HAP-1 (cell line): ENCODE results near the gene CAPN2.
A peak's percentile ranks its signal among the peaks of the same experiment; 100 is the strongest.

Experiments
- DNase-seq, 2 experiments: peaks; one replicate each; pipeline ENCODE4 v3.0.0-alpha.2; 2016 to 2020; ENCODE audit warnings: low spot score in 2 of 2
- H3K27me3 ChIP-seq: fragments of 250-450 bp; sonication (Bioruptor Pico); 2 replicates; pipeline ENCODE4 v1.5.1; 2020; ENCODE audit warnings: low read depth, mild to moderate bottlenecking, moderate library complexity
- H3K36me3 ChIP-seq: fragments of 250-450 bp; sonication (Bioruptor Pico); replicated peaks from 2 replicates; pipeline ENCODE4 v1.5.1; 2020; ENCODE audit warnings: mild to moderate bottlenecking
- H3K4me1 ChIP-seq: fragments of 250-450 bp; sonication (Bioruptor Pico); 2 replicates; pipeline ENCODE4 v1.5.1; 2020; ENCODE audit warnings: mild to moderate bottlenecking
- H3K4me3 ChIP-seq: fragments of 250-450 bp; sonication (Bioruptor Pico); 2 replicates; pipeline ENCODE4 v1.5.1; 2020; ENCODE audit warnings: mild to moderate bottlenecking, moderate library complexity
- H3K9me3 ChIP-seq: fragments of 250-450 bp; sonication (Bioruptor Pico); 2 replicates; pipeline ENCODE4 v1.5.1; 2020; ENCODE audit warnings: mild to moderate bottlenecking, moderate library complexity
- in situ Hi-C: fragments of 300-500 bp; cut with MboI; formaldehyde crosslinking; loops from 3 replicates; pipeline ENCODE4 v1.14.3; 2020; ENCODE audit warnings: low sequenced_read_pairs, inconsistent platforms, mixed read lengths

CAPN2 gene

GRCh38 chr1:223707256-223708000 lies 4.9 kb upstream of the CAPN2 start:
- no peaks in the 10 kb centered on the region for H3K9me3 ChIP-seq
- no peak overlapping the region for H3K4me3 ChIP-seq
- DNase-seq: no peak
- peaks cover 7% of the 10 kb centered on the region for H3K4me1 ChIP-seq
- H3K27me3 ChIP-seq: no peaks in the 10 kb centered on the region
- in situ Hi-C loops: no loop called here
- no peaks in the 10 kb centered on the region for H3K36me3 ChIP-seq

DNA sequence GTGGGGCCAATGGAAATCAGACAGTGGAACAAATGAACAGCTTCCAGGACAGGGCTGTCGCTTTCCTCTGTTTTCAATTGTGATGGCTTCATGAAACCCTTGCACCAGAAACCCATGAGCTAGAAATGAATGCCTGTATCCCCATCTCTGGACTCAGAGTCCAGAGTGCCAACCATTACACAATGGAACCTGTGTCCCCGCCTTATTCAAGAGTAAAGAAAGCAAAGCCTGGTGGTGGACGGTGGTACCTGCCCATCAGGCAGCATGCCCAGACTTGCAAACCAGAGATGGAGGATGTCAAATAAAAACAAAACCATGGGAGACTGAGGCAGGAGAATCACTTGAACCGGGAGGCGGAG lies 4.4 kb upstream of the CAPN2 start:
- H3K27me3 ChIP-seq: no peaks in the 10 kb centered on the region
- no peaks in the 10 kb centered on the region for H3K9me3 ChIP-seq
- in situ Hi-C loops: no loop called here
- H3K4me1 ChIP-seq: peaks cover 7% of the 10 kb centered on the region
- DNase-seq: no peak
- no peak overlapping the region for H3K4me3 ChIP-seq
- no peaks in the 10 kb centered on the region for H3K36me3 ChIP-seq

DNA sequence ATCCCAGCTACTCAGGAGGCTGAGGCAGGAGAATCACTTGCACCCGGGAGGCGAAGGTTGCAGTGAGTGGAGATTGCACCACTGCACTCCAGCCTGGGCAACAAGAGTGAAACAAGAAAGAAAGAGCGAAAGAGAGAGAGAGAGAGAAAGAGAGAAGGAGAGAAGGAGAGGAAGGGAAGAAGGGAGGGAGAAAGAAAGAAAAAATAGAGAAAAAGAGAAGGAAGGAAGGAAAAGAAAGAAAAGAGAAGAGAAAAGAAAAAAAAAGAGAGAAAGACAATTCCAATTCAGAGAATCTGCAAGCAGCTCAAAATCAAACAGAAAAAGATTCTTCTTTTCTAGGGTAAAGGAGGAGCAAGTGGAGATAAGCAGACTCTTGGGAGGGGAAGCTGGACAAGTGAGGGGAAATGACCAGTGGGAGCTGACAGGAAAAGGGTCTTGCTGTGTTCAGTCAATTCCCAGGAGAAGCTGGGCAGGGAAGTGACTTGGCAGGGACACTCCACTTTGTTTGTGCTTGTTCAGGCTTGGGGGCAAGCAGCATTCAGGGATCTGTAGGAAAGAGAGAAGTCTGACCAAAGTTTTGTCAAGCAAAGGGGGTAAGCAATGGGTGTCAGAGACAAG lies 3.6 kb upstream of the CAPN2 start:
- Histone ChIP-seq H3K36me3 (no peaks in the 10 kb centered on the region), H3K27me3 (no peaks in the 10 kb centered on the region), H3K9me3 (no peaks in the 10 kb centered on the region), H3K4me1 (peaks cover 7% of the 10 kb centered on the region), H3K4me3 (no peak overlapping the region)
- no peak for DNase-seq
- in situ Hi-C loops: no loop called here

- peaks cover 13% of the 10 kb centered on the region for H3K4me1 ChIP-seq
These were observed 2.7 kb upstream of the CAPN2 start for GRCh38 chr1:223709598-223709997.

DNA sequence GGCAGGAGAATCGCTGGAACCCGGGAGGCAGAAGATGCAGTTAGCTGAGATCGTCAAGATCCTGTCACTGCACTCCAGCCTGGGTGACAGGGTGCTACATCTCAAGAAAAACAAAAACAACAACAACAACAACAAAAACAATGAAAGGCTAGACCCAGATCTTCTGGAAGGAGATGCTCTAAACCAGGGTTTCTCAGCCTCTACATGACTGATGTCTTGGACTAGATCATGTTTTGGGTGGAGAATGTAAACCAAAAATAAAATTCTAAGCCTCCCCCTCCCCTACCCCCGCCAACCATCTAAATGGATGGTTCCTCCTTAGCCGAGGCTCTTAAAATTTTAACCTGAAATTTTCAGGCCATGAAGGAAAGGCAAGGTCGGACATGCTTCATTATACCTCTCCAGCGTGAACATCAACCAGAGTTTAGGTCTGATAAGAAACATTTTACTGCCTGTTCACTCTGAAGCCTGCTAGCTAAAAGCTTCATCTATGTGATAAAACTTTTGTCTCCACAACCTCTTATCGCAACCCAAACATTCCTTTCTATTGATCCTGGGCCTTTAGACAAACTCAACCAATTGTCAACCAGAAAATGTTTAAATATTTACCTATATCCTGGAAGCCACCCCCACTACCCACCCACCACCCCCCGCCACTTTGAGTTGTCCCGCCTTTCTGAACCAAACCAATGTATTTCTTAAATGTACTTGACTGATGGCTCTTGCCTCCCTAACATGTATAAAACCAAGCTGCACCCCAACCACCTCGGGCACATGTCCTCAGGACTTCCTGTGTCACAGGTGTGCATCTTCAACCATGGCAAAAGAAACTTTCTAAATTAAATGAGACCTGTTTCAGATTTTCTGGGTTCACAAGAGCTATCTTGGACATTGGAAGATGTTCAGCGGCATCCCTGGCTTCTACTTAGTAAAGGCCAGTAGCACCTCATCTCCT lies 1.9 kb upstream of the CAPN2 start:
- no peaks in the 10 kb centered on the region for H3K36me3 ChIP-seq
- no peak overlapping the region for H3K4me3 ChIP-seq
- H3K27me3 ChIP-seq: no peaks in the 10 kb centered on the region
- in situ Hi-C loops: no loop called here
- no peaks in the 10 kb centered on the region for H3K9me3 ChIP-seq
- peaks cover 21% of the 10 kb centered on the region for H3K4me1 ChIP-seq
- DNase-seq: no peak

More at GRCh38 chr1:223709598-223709997, 2.7 kb upstream of the CAPN2 start:
- in situ Hi-C loops: no loop called here
- Histone ChIP-seq H3K9me3 (no peaks in the 10 kb centered on the region), H3K4me3 (no peak overlapping the region), H3K27me3 (no peaks in the 10 kb centered on the region), H3K36me3 (no peaks in the 10 kb centered on the region)
- DNase-seq: peak in 1 of 2 experiments; percentile 25

DNA sequence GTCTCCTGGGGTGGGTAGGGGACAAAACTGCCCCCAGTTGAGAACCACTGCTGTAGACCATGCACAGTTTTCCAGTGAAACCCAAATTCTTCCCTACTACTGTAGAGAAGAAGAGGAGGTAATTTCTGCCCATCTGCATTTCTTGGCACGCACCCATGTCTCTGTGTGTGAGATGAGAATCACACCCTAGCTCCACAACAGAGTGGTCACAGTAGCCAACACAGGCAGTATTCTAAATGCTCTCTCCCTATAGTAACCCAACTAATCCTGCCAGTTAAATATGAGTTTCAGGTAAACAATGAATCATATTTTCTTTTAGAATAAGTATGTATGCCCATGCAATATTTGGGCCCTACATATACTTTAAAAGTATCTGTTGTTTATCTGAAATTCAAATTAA lies 1.2 kb upstream of the CAPN2 start:
- Histone ChIP-seq H3K9me3 (no peaks in the 10 kb centered on the region), H3K27me3 (no peaks in the 10 kb centered on the region), H3K4me3 (no peak overlapping the region), H3K36me3 (no peaks in the 10 kb centered on the region; the same call in 1 of the 2 replicates), H3K4me1 (peaks cover 24% of the 10 kb centered on the region)
- in situ Hi-C loops: no loop called here
- no peak for DNase-seq

GRCh38 chr1:223711747-223712193 lies 569 bp upstream of the CAPN2 start:
- peaks cover 20% of the 10 kb centered on the region for H3K4me1 ChIP-seq
- no peaks in the 10 kb centered on the region; the same call in 1 of the 2 replicates for H3K36me3 ChIP-seq
- H3K9me3 ChIP-seq: no peaks in the 10 kb centered on the region
- in situ Hi-C loops: no loop called here
- no peak for DNase-seq
- peak overlapping the region; percentile 70 for H3K4me3 ChIP-seq
- H3K27me3 ChIP-seq: no peaks in the 10 kb centered on the region

DNA sequence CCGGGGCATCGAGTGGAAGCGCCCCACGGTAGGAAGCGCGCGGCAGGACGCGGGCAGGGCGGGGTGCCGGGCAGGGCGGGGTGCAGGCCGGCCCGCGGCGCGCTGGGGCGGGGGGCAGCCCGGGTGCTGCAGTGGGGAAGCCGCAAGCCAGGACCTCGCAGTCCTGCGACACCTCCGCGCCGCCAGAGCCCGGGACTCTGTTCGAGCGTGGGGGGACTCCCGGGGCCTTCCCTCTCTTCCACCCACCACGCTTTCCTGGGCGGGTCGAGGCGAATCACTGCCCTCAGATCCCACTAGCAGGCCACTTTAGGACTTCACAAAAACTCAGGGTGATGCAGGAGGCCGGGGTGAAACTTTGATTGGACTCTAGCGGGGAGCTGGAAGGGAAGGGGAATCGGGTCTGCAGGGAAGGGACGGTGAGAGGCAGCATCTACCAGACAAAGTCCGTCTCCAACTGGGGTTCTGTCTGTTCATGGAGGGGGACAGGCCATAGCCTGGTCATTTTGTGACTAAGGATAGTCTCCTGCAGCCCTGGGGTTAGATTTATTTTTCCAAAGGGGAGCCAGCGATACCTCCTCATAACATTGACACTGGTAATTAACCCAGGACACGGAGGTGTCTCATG lies 623 bp downstream of the CAPN2 start:
- Histone ChIP-seq H3K36me3 (peaks cover 8% of the 10 kb centered on the region), H3K27me3 (no peaks in the 10 kb centered on the region), H3K4me1 (peaks cover 20% of the 10 kb centered on the region), H3K4me3 (peak overlapping the region; percentile 70), H3K9me3 (no peaks in the 10 kb centered on the region)
- in situ Hi-C loops: no loop called here
- peak in 1 of 2 experiments; percentile 53 for DNase-seq

DNA sequence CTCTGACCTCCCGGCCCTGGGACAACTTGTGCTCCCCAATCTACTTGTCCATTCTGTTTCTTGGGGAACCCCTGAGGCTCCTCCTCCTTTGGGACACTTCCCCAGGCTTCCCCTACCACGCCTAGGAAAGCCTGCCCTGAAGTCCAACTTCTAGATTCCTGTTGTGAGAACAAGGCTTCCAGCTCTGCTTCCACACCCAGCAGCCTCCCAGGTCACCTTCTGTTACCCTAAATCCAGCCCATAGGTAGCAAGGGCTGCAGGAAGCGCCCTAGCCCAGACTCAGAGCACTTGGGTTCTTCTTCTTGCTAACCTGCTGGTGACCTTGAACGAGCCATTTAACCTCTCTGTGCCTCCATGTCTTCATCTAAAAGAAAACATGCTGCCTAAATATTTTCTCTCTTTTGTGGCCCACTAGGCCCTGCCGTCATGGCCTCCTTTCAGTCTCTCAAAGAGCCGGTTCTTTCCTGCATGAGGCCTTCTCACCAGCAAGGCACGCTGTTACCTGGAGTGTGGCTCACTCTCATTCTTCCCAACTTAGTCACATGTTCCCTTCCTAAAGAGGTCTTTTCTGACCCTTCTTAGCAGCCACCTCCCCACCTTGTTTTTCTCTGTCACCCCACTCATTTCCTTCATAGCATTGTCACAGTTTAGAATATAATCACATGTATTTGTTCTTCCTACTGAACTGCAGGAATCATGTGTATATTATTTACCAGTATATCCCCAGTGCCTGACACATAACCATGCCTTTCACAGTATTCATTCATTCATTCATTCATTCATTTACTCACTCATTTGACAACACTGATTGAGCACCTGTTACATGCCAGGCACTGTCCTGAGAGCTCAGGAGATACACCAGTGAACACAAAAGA lies 1.4 kb downstream of the CAPN2 start:
- no peaks in the 10 kb centered on the region for H3K9me3 ChIP-seq
- H3K4me1 ChIP-seq: peaks cover 20% of the 10 kb centered on the region
- peak in 1 of 2 experiments; percentile 32 for DNase-seq
- peak overlapping the region; percentile 70 for H3K4me3 ChIP-seq
- no peaks in the 10 kb centered on the region for H3K27me3 ChIP-seq
- H3K36me3 ChIP-seq: peaks cover 16% of the 10 kb centered on the region
- in situ Hi-C loops: no loop called here

DNA sequence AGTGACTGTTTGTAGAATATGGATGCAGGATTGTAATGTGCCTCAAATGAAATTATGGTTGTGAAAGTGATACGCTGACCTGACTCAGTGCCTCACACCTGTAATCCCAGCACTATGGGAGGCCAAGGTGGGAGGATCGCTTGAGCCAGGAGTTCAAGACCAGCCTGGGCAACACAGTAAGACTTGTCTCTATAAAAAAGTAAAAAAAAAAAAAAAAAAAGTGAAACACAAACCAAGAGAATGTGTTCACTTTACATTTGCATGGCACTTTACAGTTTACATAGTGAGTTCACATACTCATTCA lies 2.0 kb downstream of the CAPN2 start:
- DNase-seq: no peak
- Histone ChIP-seq H3K36me3 (peaks cover 19% of the 10 kb centered on the region), H3K4me1 (peaks cover 20% of the 10 kb centered on the region), H3K4me3 (peak overlapping the region; percentile 70; the same call in 1 of the 2 replicates), H3K9me3 (no peaks in the 10 kb centered on the region), H3K27me3 (no peaks in the 10 kb centered on the region)
- in situ Hi-C loops: no loop called here

- peaks cover 26% of the 10 kb centered on the region for H3K36me3 ChIP-seq
- in situ Hi-C loops: no loop called here
- H3K4me1 ChIP-seq: peaks cover 20% of the 10 kb centered on the region
- peak overlapping the region; percentile 5; the same call in 1 of the 2 replicates for H3K4me3 ChIP-seq
- H3K9me3 ChIP-seq: no peaks in the 10 kb centered on the region
- peak; percentile 60 to 66 for DNase-seq
- H3K27me3 ChIP-seq: no peaks in the 10 kb centered on the region
These were observed 2.7 kb downstream of the CAPN2 start for GRCh38 chr1:223714849-223715603.

GRCh38 chr1:223715604-223716172 lies 3.3 kb downstream of the CAPN2 start:
- H3K4me3 ChIP-seq: no peak overlapping the region
- H3K27me3 ChIP-seq: no peaks in the 10 kb centered on the region
- H3K36me3 ChIP-seq: peaks cover 30% of the 10 kb centered on the region
- H3K4me1 ChIP-seq: peaks cover 20% of the 10 kb centered on the region
- DNase-seq: no peak
- in situ Hi-C loops: no loop called here
- H3K9me3 ChIP-seq: no peaks in the 10 kb centered on the region
